GM21576 (cell line): ENCODE measurements around the gene NEK5.
"Not testable (repeated sequence)": the region's sequence is repeated elsewhere in the genome, so short reads cannot be mapped to it uniquely, and the experiment has no call there.

ENCODE experiments used
- ATAC-seq: cut with Tn5 transposase; IDR thresholded peaks from one replicate; pipeline ENCODE4 v1.9.1; 2021; ENCODE audit warnings: mild to moderate bottlenecking, moderate library complexity; ENCODE audit not compliant: unreplicated experiment

NEK5 gene

GRCh38 chr13:52128714-52129700, at the start of gene NEK5:
Gene NEK5, minus strand, starts transcription at chr13:52129073. Its CDS starts 1,591 bp downstream, at chr13:52127482.
- ATAC-seq = peak; percentile 75

GRCh38 chr13:52177276-52177675, 48.4 kb upstream of the NEK5 start:
- no peak for ATAC-seq

GRCh38 chr13:52173970-52174369, 45.1 kb upstream of the NEK5 start:
- not testable (repeated sequence) for ATAC-seq

GRCh38 chr13:52173373-52173772, 44.5 kb upstream of the NEK5 start:
- no peak for ATAC-seq

- not testable (repeated sequence) for ATAC-seq
These were observed 42.8 kb upstream of the NEK5 start for GRCh38 chr13:52171686-52172085.

- not testable (repeated sequence) for ATAC-seq
These were observed 42.0 kb upstream of the NEK5 start for GRCh38 chr13:52170828-52171391.

GRCh38 chr13:52169839-52170238, 41.0 kb upstream of the NEK5 start:
- ATAC-seq = no peak

GRCh38 chr13:52165411-52165810, 36.5 kb upstream of the NEK5 start:
- no peak for ATAC-seq

GRCh38 chr13:52164989-52165388, 36.1 kb upstream of the NEK5 start:
- no peak for ATAC-seq

GRCh38 chr13:52163878-52164277, 35.0 kb upstream of the NEK5 start:
- not testable (repeated sequence) for ATAC-seq

- ATAC-seq = no peak
These were observed 33.6 kb upstream of the NEK5 start for GRCh38 chr13:52162279-52163101.

- ATAC-seq = no peak
These were observed 32.3 kb upstream of the NEK5 start for GRCh38 chr13:52161181-52161646.

- no peak for ATAC-seq
These were observed 31.6 kb upstream of the NEK5 start for GRCh38 chr13:52160506-52160905.

GRCh38 chr13:52160053-52160452, 31.2 kb upstream of the NEK5 start:
- no peak for ATAC-seq

GRCh38 chr13:52159159-52159982, 30.5 kb upstream of the NEK5 start, which contains the start of gene NEK3:
Gene NEK3, minus strand, starts transcription at chr13:52159597. Its CDS starts 3,406 bp downstream, at chr13:52156191.
- ATAC-seq = peak; percentile 61

- no peak for ATAC-seq
These were observed 29.8 kb upstream of the NEK5 start for GRCh38 chr13:52158629-52159158.

- ATAC-seq = no peak
These were observed 27.9 kb upstream of the NEK5 start for GRCh38 chr13:52156724-52157261.

GRCh38 chr13:52155177-52155576, 26.3 kb upstream of the NEK5 start:
- no peak for ATAC-seq

GRCh38 chr13:52147225-52147624, 18.4 kb upstream of the NEK5 start:
- ATAC-seq = no peak

- no peak for ATAC-seq
These were observed 12.4 kb upstream of the NEK5 start for GRCh38 chr13:52141299-52141698.
